B cell (primary cell): ENCODE measurements around the gene SLC2A1.
"Not testable (repeated sequence)": the region's sequence is repeated elsewhere in the genome, so short reads cannot be mapped to it uniquely, and the experiment has no call there.

Source experiments
- CTCF ChIP-seq: fragments of 200-600 bp; IDR thresholded peaks from one replicate; pipeline ENCODE4 v1.8.0; 2022; ENCODE audit warnings: antibody characterized with exemption, mild to moderate bottlenecking
- EZH2 ChIP-seq: IDR thresholded peaks from 2 replicates; pipeline ENCODE4 v1.6.1; 2012; ENCODE audit warnings: borderline replicate concordance, low read depth, mild to moderate bottlenecking, moderate library complexity, low read length; ENCODE audit not compliant: insufficient read depth, poor library complexity, severe bottlenecking

- TF ChIP-seq CTCF, EZH2: not testable (repeated sequence)
Measured at GRCh38 chr1:42899960-42900359, 58.7 kb downstream of the SLC2A1 start.
